Kidney (tissue), 14 donors: Measurements from ENCODE around the gene LORICRIN. TPM values are rescaled to one million over a fixed set of nuclear protein-coding genes. Genes with fewer than 3 reads are reported as not detected.

Source experiments
- DNase-seq, 5 donors: peaks; one replicate each; pipeline ENCODE4 v3.0.0-alpha.2; 2013 to 2020
- FAIRE-seq: peaks from 2 replicates; lab custom pipeline; 2012; peaks lifted over from hg19 to GRCh38; lab: Jason Lieb, UNC
- H3K27ac ChIP-seq, 2 donors: one replicate each; pipeline ENCODE4 v1.7.0; 2013; ENCODE audit warnings: low read depth in 2 of 2, low read length in 2 of 2, inconsistent platforms in 1 of 2
- H3K27me3 ChIP-seq: one replicate; pipeline ENCODE4 v1.7.1; 2013; ENCODE audit warnings: low read length, inconsistent platforms; ENCODE audit not compliant: control insufficient read depth, insufficient read depth
- H3K36me3 ChIP-seq, 3 donors: one replicate each; pipeline versions ENCODE4 v1.7.0 to v1.7.1; 2013; ENCODE audit warnings: low read length in 3 of 3, control low read depth in 1 of 3, inconsistent platforms in 1 of 3; ENCODE audit not compliant: insufficient read depth in 3 of 3, control insufficient read depth in 2 of 3
- H3K4me1 ChIP-seq, 3 donors: one replicate each; pipeline versions ENCODE4 v1.7.0 to v1.7.1; 2013; ENCODE audit warnings: low read length in 3 of 3, inconsistent platforms in 1 of 3, low read depth in 1 of 3; ENCODE audit not compliant: control insufficient read depth in 2 of 3, insufficient read depth in 2 of 3
- H3K4me3 ChIP-seq, 3 donors: one replicate each; pipeline versions ENCODE4 v1.7.0 to v1.8.1; 2013; ENCODE audit warnings: low read length in 3 of 3, control low read depth in 1 of 3, inconsistent platforms in 1 of 3
- H3K9ac ChIP-seq, 3 donors: one replicate each; pipeline versions ENCODE4 v1.7.0 to v1.7.1; 2013; ENCODE audit warnings: low read length in 3 of 3, control low read depth in 1 of 3, inconsistent platforms in 1 of 3
- H3K9me3 ChIP-seq, 3 donors: one replicate each; pipeline versions ENCODE4 v1.7.0 to v1.7.1; 2013; ENCODE audit warnings: low read length in 3 of 3, control low read depth in 1 of 3, inconsistent platforms in 1 of 3; ENCODE audit not compliant: control insufficient read depth in 2 of 3, insufficient read depth in 1 of 3
- CTCF ChIP-seq: IDR thresholded peaks from 3 replicates; pipeline ENCODE4 v1.5.1; 2012; ENCODE audit warnings: mild to moderate bottlenecking, moderate library complexity, borderline replicate concordance; ENCODE audit not compliant: insufficient read depth; ENCODE audit errors: extremely low read depth
- intact Hi-C: fragments of 100-400 bp; cut with DNase I; formaldehyde crosslinking; loops from one replicate; pipeline ENCODE4 v1.11.1; 2022
- polyA plus RNA-seq: library from polyadenylated mRNA; stranded (reverse); fragments of 350-450 nt; fragmentation: Illumina TruSeq; extraction: RNeasy Lipid Tissue Mini Kit (QIAGEN cat#74804); gene quantifications from one replicate; pipeline ENCODE4 v1.2.3, GENCODE V29; 2014; ENCODE audit warnings: low read depth, low replicate concordance; ENCODE audit not compliant: insufficient read depth
- total RNA-seq: library from RNA; stranded (reverse); fragmentation: NEBNext Ultra II Directional; extraction: Animal tissue kit (Norgen Biotek cat#: 25700); gene quantifications from one replicate; pipeline ENCODE4 v1.2.1, GENCODE V29; 2021
- donor health status: control.
- donor health status: control.
- donor health status: control.
- donor health status: control.
- donor health status: control.
- donor health status: DM: yes; HTN: yes; CAD: no.
- donor health status: Normal renal cell carcinoma (clear cell type).

LORICRIN gene
- total and polyA plus RNA-seq, 2 donors from 2014 or later = not detected

- DNase-seq (no peak), FAIRE-seq (no peak)
- intact Hi-C loops = no loop called here
- Histone ChIP-seq H3K9me3 (no peaks in the 10 kb centered on the region), H3K4me3 (no peak overlapping the region), H3K4me1 (no peaks in the 10 kb centered on the region), H3K27me3 (peaks cover 1% of the 10 kb centered on the region), H3K36me3 (no peaks in the 10 kb centered on the region), H3K9ac (no peak overlapping the region), H3K27ac (no peak overlapping the region)
- TF ChIP-seq CTCF = no peak
Measured at GRCh38 chr1:153245466-153245865, 14.0 kb upstream of the LORICRIN start.

GRCh38 chr1:153246018-153246417, 13.5 kb upstream of the LORICRIN start:
- DNase-seq = no peak
- no peaks in the 10 kb centered on the region for H3K9me3 ChIP-seq
- no peaks in the 10 kb centered on the region for H3K36me3 ChIP-seq
- H3K27ac ChIP-seq = no peak overlapping the region
- H3K27me3 ChIP-seq = peaks cover 4% of the 10 kb centered on the region
- intact Hi-C loops = no loop called here
- TF ChIP-seq CTCF = no peak
- H3K4me1 ChIP-seq = no peaks in the 10 kb centered on the region
- no peak overlapping the region for H3K4me3 ChIP-seq
- no peak overlapping the region for H3K9ac ChIP-seq
- no peak for FAIRE-seq

- no peak overlapping the region for H3K4me3 ChIP-seq
- no peaks in the 10 kb centered on the region for H3K36me3 ChIP-seq
- FAIRE-seq (no peak), DNase-seq (no peak)
- no peak overlapping the region for H3K27ac ChIP-seq
- intact Hi-C loops = no loop called here
- no peak for TF ChIP-seq CTCF
- H3K9ac ChIP-seq = no peak overlapping the region
- H3K4me1 ChIP-seq = no peaks in the 10 kb centered on the region
- H3K9me3 ChIP-seq = no peaks in the 10 kb centered on the region
- H3K27me3 ChIP-seq = peaks cover 4% of the 10 kb centered on the region
Measured at GRCh38 chr1:153246825-153247224, 12.7 kb upstream of the LORICRIN start.
